SH-SY5Y (cell line): ENCODE results near the gene KLF4.

Source experiments
- GATA2 ChIP-seq: IDR thresholded peaks from 2 replicates; pipeline ENCODE4 v1.6.1; 2011; ENCODE audit warnings: mild to moderate bottlenecking, low read depth, low read length
- GATA3 ChIP-seq: IDR thresholded peaks from 2 replicates; pipeline ENCODE4 v1.6.1; 2011; ENCODE audit warnings: low read depth, mild to moderate bottlenecking, low read length, moderate library complexity

KLF4 gene

DNA sequence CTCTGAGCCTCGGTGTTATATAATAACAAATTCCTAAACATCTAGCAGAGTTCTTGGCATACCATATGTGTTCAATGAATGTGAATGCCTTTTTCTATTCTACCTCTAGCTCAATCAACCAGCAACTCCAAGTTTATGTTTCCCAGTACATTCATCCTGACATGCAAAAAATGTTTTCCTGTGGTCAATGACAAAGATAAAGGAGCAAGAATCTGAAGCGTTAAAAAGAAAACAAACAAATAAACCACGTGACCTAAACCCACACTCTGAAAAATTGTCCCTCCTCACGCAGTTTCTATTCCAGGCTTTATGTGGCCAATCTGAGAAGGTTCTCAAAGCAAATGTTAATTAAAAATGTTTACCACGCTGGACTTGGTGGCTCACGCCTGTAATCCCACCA, 18.0 kb downstream of the KLF4 start:
- TF ChIP-seq GATA2 (no peak), GATA3 (no peak)

DNA sequence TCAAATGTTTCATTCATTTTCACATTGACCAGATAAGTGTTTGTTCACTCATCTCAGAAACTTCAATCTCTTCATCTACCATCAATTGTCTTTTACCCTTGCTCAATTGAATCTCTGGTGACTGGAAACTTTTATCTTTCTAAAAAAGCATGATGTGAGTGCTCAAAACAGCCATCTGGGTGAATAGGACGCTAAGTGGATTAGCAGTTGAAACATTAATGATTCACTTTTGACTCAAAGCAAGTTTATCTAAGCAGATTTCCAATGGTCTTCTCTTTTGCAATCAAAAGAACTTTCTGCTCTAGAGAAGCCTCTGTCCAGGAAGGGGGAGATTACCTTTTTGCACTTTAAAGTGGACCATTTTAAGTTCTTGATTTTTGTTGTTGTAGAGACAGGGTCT, 22.2 kb downstream of the KLF4 start:
- no peak for TF ChIP-seq GATA3
- TF ChIP-seq GATA2: no peak

DNA sequence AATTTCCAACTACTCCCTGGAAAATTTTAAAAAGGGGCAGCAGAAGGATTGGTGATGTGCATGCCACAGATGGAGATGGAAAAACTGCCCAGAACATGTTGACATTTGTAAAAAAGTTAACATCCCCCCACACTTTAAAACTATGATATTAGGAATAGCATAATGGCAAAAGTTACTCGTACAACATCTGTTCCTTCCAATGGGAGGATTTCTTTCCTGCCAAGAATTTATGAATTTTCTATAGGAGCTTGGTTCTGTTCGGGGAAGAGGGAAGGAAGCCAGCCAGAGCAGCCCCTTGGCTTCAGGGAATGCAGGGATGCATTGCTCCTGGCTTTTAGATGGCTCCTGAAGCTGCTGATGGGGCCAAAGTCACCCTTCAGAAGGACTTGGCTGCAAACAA, 22.7 kb downstream of the KLF4 start:
- TF ChIP-seq GATA3 (no peak), GATA2 (no peak)

DNA sequence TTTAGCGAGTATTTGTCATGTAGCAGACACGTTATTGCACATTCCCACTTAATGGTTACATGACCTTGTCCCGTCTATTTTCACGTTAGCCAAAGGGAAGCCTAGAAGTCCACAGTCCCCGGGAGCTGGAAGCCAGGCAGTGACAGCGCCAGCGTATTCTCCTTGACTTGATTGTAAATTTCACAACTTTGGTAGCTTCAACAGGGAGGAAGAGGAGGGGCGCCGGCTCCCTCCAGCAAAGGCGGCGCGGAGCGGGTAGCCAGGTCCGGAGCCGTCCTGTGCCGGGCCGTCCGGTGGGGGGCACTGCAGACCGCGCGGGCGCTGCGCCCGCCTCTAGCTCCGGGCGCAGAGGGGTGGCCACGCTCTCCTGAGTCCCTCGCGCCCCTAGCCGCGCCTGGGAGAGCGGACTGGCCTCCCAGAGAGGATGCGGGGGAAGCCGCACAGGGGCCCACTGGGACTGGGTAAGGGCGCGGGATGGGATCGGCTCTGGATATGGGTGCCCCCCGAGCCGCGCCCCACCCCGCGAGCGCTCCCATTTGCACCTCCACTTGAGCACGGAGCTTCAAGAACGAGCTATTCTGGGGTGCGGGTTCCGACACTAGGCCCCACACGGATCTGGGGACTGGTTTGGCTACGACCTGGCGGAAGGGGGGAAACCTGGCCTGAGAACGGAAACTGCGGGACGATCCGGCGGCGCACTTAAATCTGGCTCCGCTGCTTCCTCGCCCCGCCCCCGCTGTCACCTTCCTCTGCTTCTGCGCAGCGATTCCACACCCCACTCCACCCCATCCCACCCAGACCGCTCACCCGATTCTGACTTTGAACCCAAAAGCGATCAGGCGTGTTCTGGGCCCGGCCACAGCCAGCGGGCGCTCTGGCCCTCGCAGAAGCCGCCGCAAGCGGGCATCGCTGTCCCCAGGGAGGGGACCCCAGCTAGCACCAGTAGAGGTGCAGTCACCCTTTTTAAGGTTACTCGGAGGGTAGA, 23.8 kb downstream of the KLF4 start:
- TF ChIP-seq GATA3: no peak
- no peak for TF ChIP-seq GATA2

DNA sequence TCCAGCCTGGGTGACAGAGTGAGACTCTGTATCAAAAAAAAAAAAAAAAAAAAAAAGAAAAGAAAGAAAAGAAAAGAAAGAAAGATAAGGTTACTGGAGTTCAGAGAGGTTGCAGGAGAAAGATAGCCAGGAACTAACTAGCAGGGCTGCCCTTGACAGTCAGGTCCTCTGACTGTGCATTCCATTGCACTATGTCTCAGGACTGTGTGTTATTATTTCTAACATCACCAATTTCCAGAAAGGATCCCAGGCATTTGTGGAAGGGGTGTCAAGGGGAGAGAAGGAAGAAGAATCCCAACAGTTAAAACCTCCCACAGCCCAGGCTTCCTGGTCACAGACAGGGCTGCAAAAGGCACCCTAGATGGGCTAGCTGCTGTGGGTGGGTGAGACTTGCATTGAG, 25.1 kb downstream of the KLF4 start:
- no peak for TF ChIP-seq GATA2
- TF ChIP-seq GATA3: no peak

DNA sequence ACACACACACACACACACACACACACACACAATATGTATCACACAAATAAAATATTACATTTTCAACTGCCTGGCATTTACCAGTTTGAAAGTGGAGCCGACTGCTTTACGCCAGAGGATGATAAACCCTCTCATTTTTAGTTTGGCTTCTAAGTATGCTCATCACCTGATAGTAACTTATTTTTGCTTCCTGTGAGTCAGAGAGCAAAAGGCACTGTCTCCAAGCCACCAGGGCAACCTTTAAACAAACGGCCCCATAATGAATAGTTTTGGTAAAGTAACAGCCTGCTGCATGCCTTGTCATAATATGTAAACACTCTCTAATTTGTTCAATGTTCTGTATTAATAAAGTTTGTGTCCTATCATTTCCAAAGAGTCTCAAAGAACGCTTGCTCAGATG, 26.9 kb downstream of the KLF4 start:
- no peak for TF ChIP-seq GATA2
- no peak for TF ChIP-seq GATA3

DNA sequence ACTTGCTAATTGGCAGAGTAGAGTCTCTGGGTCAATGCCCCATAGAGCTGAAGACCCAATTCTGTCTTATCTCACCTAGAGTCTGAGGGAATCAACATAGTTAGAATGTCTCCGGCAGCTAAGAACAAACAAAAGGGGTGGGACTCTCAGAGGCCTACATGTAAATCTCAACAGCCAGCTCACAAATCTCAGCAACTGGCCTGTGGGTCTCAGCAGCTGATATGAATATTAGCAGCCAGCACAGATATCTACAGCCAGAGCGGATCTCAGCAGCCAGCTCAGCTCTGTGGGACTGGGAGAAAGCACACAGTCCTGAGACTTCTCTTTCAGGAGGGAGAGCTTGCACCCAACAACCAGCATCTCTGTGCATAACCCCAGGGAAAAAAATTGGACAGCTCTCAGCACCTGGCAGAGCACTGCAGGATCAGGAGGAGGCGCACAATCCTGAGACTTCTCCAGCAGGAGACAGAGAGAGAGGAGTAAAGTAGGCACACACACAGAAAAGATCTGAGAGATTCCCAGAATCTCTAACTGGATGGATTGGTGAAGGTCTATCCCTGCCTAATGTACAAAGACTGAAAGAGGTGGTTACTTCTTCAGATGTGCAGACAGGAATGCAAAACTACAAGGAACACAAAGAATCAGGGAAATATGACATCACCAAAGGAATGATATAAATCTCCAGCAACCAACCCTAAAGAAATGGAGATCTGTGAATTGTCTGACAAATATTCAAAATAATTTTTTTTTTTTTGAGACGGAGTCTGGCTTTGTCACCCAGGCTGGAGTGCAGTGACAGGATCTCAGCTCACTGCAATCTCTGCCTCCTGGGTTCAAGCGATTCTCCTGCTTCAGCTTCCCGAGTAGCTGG, 29.2 kb downstream of the KLF4 start:
- no peak for TF ChIP-seq GATA2
- TF ChIP-seq GATA3: no peak

DNA sequence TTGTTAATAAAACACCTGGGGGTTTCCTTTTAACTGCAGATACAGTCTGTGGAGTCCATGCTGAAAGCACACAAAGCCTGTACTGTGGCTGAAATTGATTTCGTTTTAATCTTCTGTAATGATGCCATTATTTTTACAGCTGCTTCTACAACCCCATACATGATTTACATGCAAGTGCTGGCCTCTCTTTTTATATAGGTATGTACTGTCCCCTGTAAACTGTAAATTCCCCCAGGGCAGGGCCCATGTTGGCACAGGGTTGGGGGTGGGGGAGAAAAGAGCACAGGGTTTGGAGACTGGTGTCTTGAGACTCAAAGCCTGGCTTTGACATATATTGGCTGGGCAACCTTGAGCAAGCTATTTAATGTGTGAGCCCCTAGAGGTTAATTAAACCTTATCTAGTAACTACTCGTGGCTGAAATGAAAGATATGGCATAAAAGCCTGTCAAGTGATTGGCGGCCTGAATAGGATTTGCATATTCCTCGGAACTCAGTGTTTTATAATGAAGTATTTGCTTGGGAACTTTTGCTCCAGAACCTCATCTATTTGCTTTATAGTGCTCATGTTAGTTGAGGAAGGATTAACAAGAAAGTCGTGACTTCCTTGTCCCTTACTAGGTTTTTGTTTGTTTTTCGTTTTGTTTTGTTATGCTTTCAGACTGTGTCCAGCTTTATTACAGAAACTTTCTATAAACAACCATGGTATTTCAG, 34.0 kb downstream of the KLF4 start:
- TF ChIP-seq GATA3 (no peak), GATA2 (no peak)

DNA sequence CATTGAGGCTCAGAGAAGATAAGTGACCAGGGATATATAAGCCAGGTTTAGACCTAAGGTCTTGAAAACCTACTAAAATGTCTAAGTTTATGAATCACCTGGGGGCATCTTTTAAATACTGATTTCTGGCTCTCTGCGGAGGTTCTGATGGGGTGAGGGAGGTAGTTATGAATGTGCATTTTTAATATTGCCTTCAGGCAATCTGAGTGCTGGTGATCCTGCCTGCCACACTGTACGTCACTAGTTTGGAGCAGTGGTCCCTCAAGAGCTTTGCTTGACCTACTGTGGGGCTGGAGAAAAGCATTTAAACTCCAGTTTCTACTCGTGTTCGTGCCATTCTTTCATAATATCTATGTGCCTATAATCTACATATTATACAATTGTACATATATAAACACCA, 36.1 kb downstream of the KLF4 start:
- TF ChIP-seq GATA3 (no peak), GATA2 (no peak)

DNA sequence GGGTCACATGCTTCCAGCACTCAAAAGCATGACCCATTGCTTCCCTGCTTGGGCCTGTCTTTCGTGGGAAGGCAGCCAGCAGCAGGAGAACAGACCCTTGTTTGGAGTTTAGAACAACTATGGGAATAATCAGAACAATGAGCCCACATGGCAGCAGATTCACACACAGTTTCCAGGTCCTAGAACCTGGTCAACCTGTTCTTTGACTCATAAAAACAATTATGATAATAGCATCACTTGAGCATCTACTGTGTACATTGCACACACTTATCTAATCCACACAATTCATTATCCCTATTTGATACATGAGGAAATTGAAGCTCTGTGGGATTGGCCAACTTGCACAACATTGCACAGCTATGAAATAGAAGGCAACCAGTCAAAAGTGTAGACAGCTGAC, 41.7 kb downstream of the KLF4 start:
- TF ChIP-seq GATA3 (no peak), GATA2 (no peak)

DNA sequence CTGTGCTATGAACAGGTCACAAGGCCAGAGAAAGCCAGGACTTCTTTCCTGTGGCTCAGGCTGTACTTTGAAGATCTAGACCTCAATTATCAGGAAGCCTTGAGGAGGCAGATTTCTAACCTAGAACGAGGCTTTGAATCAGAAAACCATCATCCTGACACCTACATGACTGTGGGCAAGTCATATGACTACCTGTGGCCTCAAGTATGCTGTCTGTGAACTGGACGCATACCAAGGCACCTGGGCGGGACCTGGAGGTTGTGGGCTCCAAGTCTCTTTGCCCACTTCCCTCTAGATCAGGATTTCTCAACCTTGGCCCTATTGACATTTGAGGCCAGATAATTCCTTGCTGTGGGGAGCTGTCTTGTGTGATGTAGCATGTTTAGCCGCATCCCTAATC, 42.5 kb downstream of the KLF4 start:
- TF ChIP-seq GATA2: no peak

DNA sequence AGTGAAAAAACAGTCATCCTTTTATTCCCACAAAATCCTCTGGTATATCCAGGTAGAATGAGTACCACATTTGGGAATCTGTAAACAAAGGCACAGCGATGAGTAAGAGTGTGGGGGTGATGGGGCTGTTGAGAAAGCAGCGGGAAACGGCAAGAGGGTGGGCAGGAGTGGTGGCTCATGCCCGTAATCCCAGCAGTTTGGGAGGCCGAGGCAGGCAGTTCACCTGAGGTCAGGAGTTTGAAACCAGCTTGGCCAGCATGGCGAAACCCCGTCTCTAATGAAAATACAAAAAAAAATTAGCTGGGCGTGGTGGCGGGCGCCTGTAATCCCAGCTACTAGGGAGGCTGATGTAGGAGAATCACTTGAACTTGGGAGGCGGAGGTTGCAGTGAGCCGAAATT, 43.1 kb downstream of the KLF4 start:
- TF ChIP-seq GATA3: no peak
- TF ChIP-seq GATA2: no peak

DNA sequence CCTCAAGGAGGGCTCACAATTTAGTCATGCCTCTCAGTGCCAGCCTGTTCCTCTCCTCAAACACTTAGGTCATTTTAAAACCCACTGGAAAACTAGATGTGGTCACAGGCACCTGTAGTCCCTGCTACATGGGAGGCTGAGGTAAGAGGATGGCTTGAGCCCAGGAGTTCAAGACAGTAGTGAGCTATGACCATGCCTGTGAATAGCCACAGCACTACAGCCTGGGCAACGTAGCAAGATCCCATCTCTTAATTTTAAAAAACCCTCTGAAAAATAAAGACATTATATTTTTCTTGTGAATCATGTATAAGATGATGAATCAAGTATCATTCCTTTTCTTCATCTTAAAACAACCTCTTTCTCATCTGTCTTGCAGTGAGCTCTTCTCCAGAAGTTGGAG, 45.8 kb downstream of the KLF4 start:
- TF ChIP-seq GATA3 (no peak), GATA2 (no peak)

DNA sequence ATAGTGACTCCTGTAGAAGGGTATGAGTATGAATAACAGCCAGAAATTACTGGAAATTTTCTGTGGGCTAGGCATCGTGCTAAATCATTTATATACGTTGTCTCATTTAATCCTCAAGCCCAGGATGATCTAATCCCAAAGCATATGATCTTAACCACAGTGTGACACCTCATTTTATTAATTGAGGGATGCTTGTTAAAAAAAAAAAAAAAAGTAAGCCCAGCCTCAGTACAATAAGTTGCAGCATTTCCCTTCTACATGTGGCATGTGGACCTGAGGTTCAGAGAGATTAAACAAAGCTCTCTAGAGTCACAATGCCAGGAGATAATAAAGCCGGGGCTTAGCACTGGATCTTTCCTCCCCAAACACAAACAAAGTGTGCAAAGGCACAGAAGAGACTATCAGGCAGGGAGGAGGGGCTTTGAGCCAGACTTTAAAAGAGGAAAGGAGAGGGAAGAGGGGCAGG, 49.5 kb downstream of the KLF4 start:
- TF ChIP-seq GATA2 (no peak), GATA3 (no peak)

DNA sequence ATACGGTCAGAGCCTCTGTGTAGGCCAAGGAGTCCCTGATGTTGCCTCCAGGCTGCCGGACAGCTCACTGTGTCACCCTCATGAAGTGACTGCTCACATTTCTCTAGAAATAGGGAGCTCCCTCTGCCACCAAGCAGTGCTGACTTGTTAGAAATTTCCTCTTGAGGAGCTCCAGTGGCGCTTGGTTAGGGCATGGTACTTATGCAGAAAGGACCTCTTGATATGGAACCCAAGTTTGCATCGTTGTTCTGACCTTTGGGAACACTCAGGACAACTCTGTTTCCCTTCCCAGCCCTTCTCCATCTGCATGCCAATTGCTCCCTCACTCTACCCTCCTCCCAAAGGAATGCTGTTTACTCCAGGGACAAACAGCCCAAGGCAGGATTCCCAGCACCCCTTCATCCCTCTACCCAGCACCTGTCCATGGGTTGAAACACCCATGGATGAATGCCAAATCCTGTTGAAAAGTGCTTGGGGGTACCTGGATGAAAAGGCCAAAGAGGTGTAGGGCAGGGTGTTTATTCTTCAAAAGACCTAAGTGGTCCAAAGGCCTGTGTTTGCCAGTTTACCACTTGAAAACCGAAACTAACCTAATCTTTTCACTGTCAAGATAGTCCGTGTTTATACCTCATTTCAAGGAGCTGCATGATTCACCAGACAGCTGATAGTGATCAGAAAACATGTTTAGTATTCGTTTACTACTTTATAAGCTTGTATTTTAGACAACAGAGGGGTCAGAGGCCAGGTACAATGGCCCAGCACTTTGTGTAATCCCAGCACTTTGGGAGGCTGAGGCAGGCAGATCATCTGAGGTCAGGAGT, 51.1 kb downstream of the KLF4 start:
- TF ChIP-seq GATA2 (no peak), GATA3 (no peak)
